Spleen (tissue), 7 donors: ENCODE measurements around the gene GRPEL1.

Source experiments
- POLR2A ChIP-seq, 3 donors: fragments of 450-650 bp; IDR thresholded peaks; one replicate each; pipeline ENCODE4 v1.5.1; 2017; ENCODE audit warnings: antibody characterized with exemption in 3 of 3, mild to moderate bottlenecking in 1 of 3
- POLR2AphosphoS5 ChIP-seq, 3 donors: sonication (generic); formaldehyde crosslinking; IDR thresholded peaks; one replicate each; pipeline ENCODE4 v1.5.1; 2017; ENCODE audit warnings: antibody characterized with exemption in 3 of 3
- TF ChIP-seq, protein P1 (sequence below), 11 experiments: fragments of 200-600 bp in 7 of 11; fragments of 450-650 bp in 4 of 11; sonication (generic) in 4 of 11; IDR thresholded peaks in 8 of 11; conservative IDR thresholded peaks in 3 of 11; 1 replicate in 7 of 11; 2 replicates in 4 of 11; pipeline versions ENCODE4 v1.4.0 to v1.8.0; 2016 to 2021; ENCODE audit warnings: antibody characterized with exemption in 11 of 11, inconsistent platforms in 4 of 11, mild to moderate bottlenecking in 1 of 11
- donor health status: DM: no; HTN: no; CAD: no; lungs with moderate emphysema.
- donor health status: DM: no; HTN: no; CAD: no.
- donor health status: DM: no; HTN: no; CAD: no.

DNA sequence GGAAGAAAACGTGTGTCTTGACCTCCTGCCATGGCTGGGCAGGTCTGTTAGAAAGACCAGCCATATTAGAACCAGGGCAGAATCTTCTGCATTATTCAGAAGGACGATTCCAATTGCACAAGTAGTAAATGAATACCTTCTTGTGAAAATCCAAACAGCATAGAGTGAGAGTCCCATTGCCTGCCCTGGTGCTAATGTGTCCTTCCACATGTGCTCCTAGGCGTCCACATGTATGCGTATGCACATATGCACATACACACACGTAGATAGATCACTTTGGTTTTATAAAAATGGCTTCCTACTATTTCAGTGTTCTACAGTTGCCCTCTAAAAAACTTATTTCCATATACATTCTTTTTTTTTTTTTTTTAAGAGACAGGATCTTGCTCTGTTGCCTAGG is 10.2 kb upstream of the GRPEL1 start:
- TF ChIP-seq, protein P1, sequence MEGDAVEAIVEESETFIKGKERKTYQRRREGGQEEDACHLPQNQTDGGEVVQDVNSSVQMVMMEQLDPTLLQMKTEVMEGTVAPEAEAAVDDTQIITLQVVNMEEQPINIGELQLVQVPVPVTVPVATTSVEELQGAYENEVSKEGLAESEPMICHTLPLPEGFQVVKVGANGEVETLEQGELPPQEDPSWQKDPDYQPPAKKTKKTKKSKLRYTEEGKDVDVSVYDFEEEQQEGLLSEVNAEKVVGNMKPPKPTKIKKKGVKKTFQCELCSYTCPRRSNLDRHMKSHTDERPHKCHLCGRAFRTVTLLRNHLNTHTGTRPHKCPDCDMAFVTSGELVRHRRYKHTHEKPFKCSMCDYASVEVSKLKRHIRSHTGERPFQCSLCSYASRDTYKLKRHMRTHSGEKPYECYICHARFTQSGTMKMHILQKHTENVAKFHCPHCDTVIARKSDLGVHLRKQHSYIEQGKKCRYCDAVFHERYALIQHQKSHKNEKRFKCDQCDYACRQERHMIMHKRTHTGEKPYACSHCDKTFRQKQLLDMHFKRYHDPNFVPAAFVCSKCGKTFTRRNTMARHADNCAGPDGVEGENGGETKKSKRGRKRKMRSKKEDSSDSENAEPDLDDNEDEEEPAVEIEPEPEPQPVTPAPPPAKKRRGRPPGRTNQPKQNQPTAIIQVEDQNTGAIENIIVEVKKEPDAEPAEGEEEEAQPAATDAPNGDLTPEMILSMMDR (IDR thresholded peaks at IDR 0.05 in 8 of 11, conservative IDR thresholded peaks at IDR 0.05 in 3 of 11), result no peak
- no peak for TF ChIP-seq POLR2A (IDR thresholded peaks at IDR 0.05)
- no peak for TF ChIP-seq POLR2AphosphoS5 (IDR thresholded peaks at IDR 0.05)
